Spinal cord (tissue), 10 donors: ENCODE measurements around the gene ESYT3. TPM values are rescaled to one million over a fixed set of nuclear protein-coding genes. Genes with fewer than 3 reads are reported as not detected.
"Not testable (repeated sequence)": the region's sequence is repeated elsewhere in the genome, so short reads cannot be mapped to it uniquely, and the experiment has no call there.

ENCODE experiments used
- DNase-seq, 6 donors: peaks; one replicate each; pipeline versions ENCODE4 v3.0.0 to v3.0.0-alpha.2; 2013 to 2015; ENCODE audit warnings: low spot score in 6 of 6, low read depth in 4 of 6
- H3K27ac ChIP-seq: one replicate; pipeline ENCODE4 v1.5.1; 2013; ENCODE audit warnings: low read depth, low read length, control low read depth
- H3K27me3 ChIP-seq: one replicate; pipeline ENCODE4 v1.6.1; 2013; ENCODE audit warnings: low read length; ENCODE audit not compliant: control insufficient read depth, insufficient read depth
- H3K36me3 ChIP-seq: one replicate; pipeline ENCODE4 v1.6.1; 2013; ENCODE audit warnings: low read length; ENCODE audit not compliant: control insufficient read depth, insufficient read depth
- H3K4me1 ChIP-seq: one replicate; pipeline ENCODE4 v1.6.1; 2013; ENCODE audit warnings: low read length; ENCODE audit not compliant: control insufficient read depth, insufficient read depth
- H3K4me3 ChIP-seq: one replicate; pipeline ENCODE4 v1.5.1; 2013; ENCODE audit warnings: low read depth, low read length, control low read depth
- H3K9me3 ChIP-seq: one replicate; pipeline ENCODE4 v1.6.1; 2013; ENCODE audit warnings: low read length; ENCODE audit not compliant: control insufficient read depth, insufficient read depth
- WGBS: methylation state at CpG from one replicate; pipeline ENCODE4 v1.1.5; 2013; ENCODE audit warnings: missing lambda C conversion rate; ENCODE audit not compliant: insufficient coverage; 5-methylcytosine and 5-hydroxymethylcytosine counted together
- polyA plus RNA-seq, 2 donors: library from polyadenylated mRNA; unstranded; fragments of 120-200 nt; gene quantifications; one replicate each; pipeline ENCODE4 v1.2.1, GENCODE V29; 2013; ENCODE audit not compliant: insufficient read length in 2 of 2
- total RNA-seq, 2 donors: library from RNA; depleted of rRNA in 1 of 2; stranded (reverse); fragments of 120-200 nt in 1 of 2; fragments of >200 nt in 1 of 2; gene quantifications; one replicate each; pipeline versions ENCODE4 v1.2.3 to v1.2.4, GENCODE V29; 2013 to 2014
- donor health status: healthy.

ESYT3 gene
- total and polyA plus RNA-seq, 4 donors, result 4.3 to 6.7 (median 5.7) TPM

DNA sequence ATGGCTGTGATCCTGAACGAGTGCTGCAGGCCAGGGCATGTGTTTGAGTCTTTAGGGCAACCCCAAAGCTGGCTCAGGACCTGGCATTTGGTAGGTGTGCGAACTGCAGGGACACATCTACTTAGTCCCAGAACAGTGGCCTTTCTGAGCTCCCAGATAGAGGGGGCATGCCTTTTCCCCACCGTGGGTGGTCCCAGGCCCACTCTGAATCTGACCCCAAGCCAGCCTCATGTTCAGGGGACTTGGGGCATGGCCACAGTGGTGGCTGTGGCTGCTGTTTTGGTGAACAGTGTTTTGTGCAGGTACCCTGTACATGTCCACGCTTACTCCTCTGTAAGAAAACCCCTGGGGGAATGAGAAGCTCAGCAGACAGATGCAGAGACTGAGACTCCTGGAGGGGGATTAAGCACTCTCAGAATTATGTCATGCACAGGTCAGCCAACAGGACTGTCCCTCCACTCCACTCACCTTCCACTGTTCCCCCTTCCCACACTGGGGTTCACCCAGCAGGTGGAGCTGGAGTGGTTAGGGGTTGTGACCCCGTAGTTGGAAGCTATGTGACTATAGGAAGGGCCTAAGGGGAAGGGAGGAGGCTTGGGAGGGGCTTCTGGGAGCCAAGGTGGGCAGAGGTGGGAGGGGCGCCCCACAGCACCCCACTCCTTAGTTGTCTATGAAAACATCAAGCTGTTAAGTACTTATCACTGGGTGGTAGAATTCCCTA lies 16.4 kb downstream of the ESYT3 start:
- 74% methylated on average over 2 of the region's 6 CpGs for whole genome bisulfite sequencing
- H3K4me1 ChIP-seq, result no peaks in the 10 kb centered on the region
- no peak for DNase-seq
- no peak overlapping the region for H3K27ac ChIP-seq
- no peaks in the 10 kb centered on the region for H3K9me3 ChIP-seq
- peaks cover 6% of the 10 kb centered on the region for H3K36me3 ChIP-seq
- H3K4me3 ChIP-seq, result no peak overlapping the region
- H3K27me3 ChIP-seq, result no peaks in the 10 kb centered on the region

DNA sequence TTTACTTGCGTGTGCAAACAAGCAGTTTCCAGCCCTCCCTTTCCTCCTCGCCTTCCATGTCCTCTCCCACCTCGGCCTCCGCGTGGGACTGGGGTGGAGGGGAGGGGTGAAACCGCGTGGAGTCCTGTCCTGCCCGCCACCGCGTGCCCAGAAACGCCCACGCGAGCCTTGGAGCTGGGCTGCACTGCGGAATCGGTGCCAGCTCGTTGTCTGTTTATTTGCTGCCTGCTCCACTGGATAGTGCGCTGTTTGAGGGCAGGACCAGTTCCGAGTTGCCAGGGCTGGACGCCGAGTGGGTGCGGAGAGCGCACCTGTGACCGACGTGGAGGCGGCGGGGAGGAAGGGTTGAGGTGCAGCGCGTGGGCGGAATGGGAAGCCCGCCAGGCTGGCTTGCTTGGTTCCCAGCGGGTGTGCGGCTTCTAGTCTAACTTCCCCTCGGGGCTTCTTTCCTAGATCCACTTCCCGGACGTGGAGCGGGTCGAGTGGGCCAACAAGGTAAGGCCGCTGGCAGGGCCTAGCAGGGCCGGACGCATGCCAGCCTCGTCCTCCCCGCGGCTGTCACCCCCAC lies 17.3 kb downstream of the ESYT3 start:
- H3K27me3 ChIP-seq, result no peaks in the 10 kb centered on the region
- no peak for DNase-seq
- 90% methylated on average over 41 of the region's 43 CpGs for WGBS
- H3K9me3 ChIP-seq, result no peaks in the 10 kb centered on the region
- H3K36me3 ChIP-seq, result peaks cover 6% of the 10 kb centered on the region
- H3K4me3 ChIP-seq, result no peak overlapping the region
- H3K27ac ChIP-seq, result no peak overlapping the region
- no peaks in the 10 kb centered on the region for H3K4me1 ChIP-seq

GRCh38 chr3:138452436-138452835 lies 18.0 kb downstream of the ESYT3 start:
- Histone ChIP-seq H3K27me3 (no peaks in the 10 kb centered on the region), H3K9me3 (no peaks in the 10 kb centered on the region), H3K4me1 (no peaks in the 10 kb centered on the region), H3K36me3 (peaks cover 6% of the 10 kb centered on the region), H3K27ac (no peak overlapping the region), H3K4me3 (no peak overlapping the region)
- WGBS, result 82% methylated on average over 5 of the region's 6 CpGs
- DNase-seq, result no peak

- 84% methylated on average over 7 of the region's 8 CpGs for WGBS
- DNase-seq, H3K4me1 ChIP-seq, H3K27ac ChIP-seq, H3K27me3 ChIP-seq, H3K4me3 ChIP-seq, H3K9me3 ChIP-seq: not testable (repeated sequence)
- peaks cover 12% of the 10 kb centered on the region for H3K36me3 ChIP-seq
Measured at GRCh38 chr3:138453940-138454339, 19.5 kb downstream of the ESYT3 start.

- DNase-seq, result peak in 1 of 6 donors; percentile 26
- Histone ChIP-seq H3K4me1 (no peaks in the 10 kb centered on the region), H3K27ac (no peak overlapping the region), H3K27me3 (no peaks in the 10 kb centered on the region), H3K4me3 (no peak overlapping the region), H3K9me3 (no peaks in the 10 kb centered on the region), H3K36me3 (peaks cover 27% of the 10 kb centered on the region)
- WGBS, result 68% methylated on average over 8 of the region's 13 CpGs
Measured at GRCh38 chr3:138455801-138456716, 21.6 kb downstream of the ESYT3 start.

DNA sequence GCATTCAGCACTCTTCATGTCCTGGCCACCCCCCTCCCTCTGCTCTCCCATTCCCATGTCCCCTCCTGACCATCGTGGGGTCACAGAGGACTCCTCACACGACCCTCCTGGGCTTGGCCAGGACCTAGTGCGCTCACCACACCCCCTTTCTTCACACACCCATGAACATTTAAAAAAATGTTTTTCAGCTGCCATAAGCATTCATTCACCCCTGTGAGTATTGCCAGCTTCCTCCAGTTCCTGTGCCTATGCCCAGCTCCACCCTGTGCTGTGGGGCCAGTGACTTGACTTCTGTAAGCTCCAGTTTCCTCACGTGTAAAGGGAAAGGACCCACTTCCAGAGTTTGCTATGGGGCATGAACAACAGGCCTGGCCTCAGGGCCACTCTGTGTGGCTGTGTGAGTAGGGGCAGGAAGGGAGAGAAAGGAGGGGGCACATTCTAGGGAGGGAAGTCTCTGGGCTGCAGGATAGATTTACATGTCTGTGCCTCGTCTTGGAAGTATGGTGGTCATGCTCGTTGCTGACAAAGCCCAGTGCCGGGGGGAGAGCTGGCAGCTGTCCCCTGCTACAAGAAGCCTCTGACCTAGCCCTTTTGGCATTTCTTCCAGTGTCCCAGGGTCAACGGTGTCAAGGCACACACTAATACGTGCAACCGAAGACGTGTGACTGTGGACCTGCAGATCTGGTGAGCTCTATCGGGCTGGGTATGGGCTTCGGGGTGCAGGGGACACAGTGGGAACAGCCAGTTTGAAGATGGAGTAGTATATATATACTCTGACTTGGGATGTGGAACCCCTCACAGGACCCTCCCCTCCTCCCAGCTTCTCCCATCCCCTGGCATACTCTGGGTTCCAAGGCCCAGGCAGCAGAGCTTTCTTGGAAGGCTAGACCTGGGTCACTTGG lies 22.8 kb downstream of the ESYT3 start:
- Histone ChIP-seq H3K27me3 (no peaks in the 10 kb centered on the region), H3K27ac (no peak overlapping the region), H3K36me3 (peaks cover 21% of the 10 kb centered on the region), H3K9me3 (no peaks in the 10 kb centered on the region), H3K4me1 (no peaks in the 10 kb centered on the region), H3K4me3 (no peak overlapping the region)
- no peak for DNase-seq
- WGBS, result 70% methylated on average over 9 of the region's 13 CpGs

- Histone ChIP-seq H3K27me3 (no peaks in the 10 kb centered on the region), H3K36me3 (peaks cover 21% of the 10 kb centered on the region), H3K27ac (no peak overlapping the region), H3K4me3 (no peak overlapping the region), H3K9me3 (no peaks in the 10 kb centered on the region), H3K4me1 (no peaks in the 10 kb centered on the region)
- DNase-seq, result no peak
- WGBS, result 93% methylated on average over 9 of the region's 11 CpGs
Measured at GRCh38 chr3:138457863-138458735, 23.7 kb downstream of the ESYT3 start.

DNA sequence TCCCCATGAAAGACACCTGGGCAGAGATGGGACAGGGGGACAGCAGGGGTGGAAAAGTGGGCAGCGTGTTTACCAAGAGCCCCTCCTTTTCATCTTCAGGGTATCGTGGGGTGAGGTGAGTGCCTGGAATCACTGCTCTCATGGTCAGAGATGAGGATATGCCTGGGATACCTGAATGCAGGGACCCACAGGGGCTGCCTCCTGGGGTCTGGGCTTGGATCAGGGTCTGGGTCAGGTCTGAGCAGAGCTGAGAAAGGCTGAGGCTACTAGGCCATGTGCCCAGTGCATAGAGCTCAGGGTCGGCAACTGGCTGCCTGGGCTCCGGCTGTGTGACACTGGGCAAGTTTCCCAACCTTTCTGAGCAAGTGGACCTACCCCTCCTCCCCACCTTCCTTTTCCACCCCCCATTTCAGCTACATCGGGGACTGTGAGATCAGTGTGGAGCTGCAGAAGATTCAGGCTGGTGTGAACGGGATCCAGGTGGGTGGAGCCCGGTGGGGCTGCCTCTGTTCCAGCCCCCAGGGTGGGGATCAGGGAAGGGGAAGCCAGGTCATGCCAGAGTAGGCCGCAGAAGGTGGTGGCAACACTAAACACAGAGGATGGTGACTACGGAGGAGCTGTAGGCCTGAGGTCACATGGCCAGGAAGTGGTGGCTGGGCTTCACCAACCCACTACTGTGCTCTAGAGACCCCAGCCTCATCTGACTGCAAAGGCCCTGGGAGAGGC lies 24.5 kb downstream of the ESYT3 start:
- Histone ChIP-seq H3K4me1 (no peaks in the 10 kb centered on the region), H3K4me3 (no peak overlapping the region), H3K36me3 (peaks cover 21% of the 10 kb centered on the region), H3K9me3 (no peaks in the 10 kb centered on the region), H3K27ac (no peak overlapping the region), H3K27me3 (no peaks in the 10 kb centered on the region)
- no peak for DNase-seq
- 80% methylated on average over 6 of the region's 9 CpGs for WGBS
